GM21786 (cell line): ENCODE data around the gene PSMB7.

Experiments used
- ATAC-seq: cut with Tn5 transposase; IDR thresholded peaks from one replicate; pipeline ENCODE4 v1.9.1; 2021; ENCODE audit not compliant: unreplicated experiment

PSMB7 gene

DNA sequence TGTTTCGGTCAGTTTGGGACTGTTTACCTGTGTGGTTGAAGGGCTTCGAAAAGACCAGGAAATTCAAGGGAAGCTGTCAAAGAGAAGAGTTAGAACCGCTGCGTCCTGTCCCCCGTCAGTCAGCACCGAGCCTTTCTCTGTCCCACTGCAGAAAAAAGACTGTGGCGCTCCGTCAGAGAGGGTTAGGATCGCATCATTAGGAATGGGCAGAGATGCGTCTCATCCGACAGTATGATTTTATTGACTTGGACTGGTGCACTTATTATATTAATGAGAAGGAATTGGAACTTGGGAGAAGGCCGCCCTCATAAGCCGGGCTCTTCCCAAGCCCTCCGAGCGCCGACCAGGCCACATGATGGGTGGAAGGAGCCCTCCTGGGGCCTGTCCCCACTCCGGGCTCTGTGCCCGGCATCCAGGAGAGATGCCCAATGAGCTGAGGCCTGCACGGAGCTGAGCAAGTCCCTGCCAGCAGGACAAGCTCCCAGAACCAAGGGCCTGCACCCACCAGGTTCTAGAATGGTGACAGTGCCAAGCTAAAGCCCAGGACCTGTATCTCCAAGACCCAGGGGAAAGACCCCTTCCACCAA is 85.9 kb downstream of the PSMB7 start:
- ATAC-seq, result no peak

DNA sequence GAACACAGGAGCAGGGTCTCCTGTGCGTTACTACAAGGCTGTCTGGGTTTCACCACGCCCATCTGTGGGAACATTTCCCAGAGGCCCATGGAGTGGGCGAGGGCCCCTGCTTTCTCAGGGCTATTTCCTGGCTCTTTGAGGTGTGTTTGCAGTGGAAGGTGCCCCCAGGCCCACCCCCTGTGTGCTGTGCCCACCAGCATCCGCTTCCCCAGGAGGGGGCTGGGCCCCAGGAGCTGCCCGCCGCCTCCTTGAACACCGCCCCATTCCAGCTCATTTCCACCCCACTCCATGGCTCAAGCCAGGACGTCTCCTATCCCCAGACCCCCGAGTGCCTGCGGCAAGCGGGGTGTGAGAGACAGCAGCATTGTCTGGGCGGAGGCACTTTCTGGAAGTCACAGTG is 87.0 kb downstream of the PSMB7 start:
- no peak for ATAC-seq

DNA sequence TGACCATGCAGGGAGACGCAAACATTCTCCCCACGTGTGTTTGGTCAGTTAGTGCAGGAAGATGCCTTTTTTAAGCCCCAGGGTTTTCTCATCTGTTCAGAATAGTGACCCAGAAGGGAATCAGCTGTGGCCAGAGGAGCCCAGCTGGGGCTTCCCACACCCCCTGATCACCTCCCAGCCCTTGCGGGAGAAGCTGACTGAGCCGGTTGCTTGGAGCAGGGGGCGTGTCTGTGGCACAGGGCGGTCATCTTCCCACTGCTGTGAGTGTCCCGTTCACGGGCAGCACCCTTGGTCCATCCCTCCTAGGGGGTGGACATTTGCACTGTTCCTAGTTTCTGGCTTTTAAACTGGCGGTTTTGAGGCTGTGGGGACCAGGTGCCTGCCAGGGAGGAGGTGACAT is 87.8 kb downstream of the PSMB7 start:
- ATAC-seq, result no peak

DNA sequence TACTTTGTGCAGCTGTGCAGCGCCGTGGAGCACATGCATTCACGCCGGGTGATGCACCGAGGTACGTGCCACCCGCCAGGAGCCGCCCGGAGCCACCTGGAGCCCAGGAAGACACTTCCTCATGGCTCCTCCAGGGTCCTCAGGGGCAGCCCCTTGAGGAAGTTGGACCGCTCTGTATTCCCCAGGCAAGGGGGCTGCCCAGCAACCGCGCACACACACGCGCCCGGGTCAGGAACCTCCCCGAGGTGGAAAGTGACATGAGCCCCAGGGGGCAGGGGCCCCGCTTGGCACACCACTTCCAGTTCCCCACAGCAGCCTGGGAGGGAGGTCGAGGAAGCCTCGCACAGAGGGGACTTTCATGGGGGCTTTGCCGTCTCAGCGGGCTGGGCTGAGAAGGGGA is 88.9 kb downstream of the PSMB7 start:
- ATAC-seq, result no peak

DNA sequence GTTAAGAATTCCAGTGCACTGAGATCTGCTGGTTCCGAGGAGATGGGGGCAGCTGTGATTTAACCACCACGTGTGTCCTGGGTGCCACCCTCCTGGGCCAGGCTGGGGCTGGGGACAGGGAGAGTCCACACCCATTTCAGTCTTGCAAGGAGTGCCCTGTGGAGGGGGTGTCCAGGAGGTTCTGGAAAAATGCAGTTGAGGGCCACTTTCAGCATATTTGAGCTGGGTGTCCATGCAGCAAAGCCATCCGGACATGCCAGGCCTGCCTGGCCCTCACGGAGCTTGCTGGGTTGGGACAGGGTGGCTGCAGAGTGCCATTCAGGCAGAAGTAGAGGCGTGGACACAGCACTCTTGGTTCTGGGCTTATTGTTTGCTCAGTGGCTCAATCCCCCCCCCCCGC is 89.4 kb downstream of the PSMB7 start:
- no peak for ATAC-seq

DNA sequence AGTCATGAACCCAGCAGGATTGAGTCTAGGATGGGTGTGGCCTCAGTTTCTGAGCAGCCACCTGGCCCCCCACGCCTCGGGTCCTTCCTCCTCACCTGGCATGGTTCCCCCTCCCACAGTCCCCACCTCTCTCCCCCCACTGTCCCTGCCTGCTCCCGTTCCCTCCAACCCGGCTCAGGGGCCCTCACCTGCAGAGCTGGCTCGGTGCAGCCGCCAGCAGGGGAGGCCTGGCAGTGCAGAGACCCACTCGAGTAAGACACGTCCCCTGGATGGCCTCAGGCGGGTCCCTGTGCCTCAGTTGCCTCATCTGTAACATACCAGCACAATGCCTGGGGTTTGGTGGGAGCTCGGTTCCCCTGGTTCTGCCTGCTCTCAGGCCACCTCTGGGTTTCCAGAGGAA is 91.3 kb downstream of the PSMB7 start:
- no peak for ATAC-seq

DNA sequence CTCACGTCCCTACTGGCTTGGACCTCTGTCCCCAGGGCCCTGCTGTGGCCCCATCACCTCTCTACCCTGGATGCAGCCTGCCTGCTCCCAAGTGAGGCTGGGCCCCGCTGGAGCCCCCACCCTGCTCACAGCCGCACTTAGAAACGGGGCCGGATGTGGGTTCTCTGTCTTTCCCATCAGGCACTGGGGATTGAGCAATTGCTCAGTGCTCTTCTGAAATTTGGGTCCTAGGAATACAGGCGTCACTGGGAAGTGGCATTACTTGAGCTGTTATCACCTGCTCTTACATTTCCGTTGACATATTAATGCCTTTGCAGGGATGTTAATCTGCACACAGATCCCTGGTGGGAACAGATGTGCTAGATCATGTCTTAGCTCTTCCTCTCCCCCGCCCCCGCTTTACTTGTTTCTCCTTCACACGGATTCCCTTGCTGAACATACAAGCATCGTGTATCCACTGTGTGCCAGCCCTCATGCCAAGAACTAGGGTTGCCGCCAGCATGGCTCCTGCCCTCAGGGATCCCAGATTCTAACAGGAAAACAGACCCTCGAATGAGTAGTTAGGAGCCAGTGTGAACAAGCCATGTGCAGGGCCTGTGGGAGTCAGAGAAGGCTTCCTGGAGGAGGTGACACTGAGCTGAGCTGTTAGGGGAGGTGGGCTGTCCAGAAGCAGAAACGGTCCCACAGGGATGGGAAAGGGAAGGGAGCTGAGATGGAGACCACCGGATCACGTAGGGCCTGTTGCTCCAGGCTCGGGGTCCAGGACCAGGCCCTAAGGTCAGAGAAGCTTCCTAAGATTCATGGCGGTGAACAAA is 92.4 kb downstream of the PSMB7 start:
- no peak for ATAC-seq

DNA sequence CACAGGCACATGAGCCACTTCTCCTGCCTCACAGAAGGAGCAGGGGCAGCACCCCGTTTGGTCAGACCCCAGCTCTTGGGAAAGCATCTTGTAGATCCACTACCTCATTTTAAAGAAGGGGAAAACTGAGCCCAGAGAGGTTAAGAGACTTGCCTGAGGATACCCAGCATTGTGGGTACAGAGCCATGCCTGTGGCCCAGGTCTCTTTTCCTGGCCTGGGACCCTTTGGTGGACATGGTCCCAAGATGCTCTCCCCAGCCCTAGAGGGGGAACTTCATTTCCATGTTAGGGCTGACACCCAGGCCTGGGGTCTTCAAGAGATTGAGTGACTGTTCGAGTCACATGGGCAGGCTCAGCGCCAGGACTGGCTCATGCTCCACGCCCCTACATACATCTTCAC is 93.3 kb downstream of the PSMB7 start:
- ATAC-seq, result no peak

DNA sequence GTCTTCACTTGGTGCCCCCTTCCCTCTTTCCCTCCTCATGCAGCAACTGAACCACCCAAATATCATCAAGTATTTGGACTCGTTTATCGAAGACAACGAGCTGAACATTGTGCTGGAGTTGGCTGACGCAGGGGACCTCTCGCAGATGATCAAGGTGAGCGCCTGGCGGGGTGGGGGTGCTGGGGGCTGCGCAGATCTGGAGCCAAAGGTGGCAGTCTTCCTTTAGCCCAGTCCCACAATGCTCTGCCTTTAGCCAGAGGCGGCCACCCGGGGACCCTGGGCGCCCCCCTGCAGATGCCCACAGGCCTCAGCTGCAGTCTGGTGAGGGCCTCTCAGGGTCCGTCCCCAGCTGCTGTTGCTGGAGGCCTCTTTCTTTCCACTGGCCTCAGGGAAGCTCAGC is 93.8 kb downstream of the PSMB7 start:
- ATAC-seq, result no peak

DNA sequence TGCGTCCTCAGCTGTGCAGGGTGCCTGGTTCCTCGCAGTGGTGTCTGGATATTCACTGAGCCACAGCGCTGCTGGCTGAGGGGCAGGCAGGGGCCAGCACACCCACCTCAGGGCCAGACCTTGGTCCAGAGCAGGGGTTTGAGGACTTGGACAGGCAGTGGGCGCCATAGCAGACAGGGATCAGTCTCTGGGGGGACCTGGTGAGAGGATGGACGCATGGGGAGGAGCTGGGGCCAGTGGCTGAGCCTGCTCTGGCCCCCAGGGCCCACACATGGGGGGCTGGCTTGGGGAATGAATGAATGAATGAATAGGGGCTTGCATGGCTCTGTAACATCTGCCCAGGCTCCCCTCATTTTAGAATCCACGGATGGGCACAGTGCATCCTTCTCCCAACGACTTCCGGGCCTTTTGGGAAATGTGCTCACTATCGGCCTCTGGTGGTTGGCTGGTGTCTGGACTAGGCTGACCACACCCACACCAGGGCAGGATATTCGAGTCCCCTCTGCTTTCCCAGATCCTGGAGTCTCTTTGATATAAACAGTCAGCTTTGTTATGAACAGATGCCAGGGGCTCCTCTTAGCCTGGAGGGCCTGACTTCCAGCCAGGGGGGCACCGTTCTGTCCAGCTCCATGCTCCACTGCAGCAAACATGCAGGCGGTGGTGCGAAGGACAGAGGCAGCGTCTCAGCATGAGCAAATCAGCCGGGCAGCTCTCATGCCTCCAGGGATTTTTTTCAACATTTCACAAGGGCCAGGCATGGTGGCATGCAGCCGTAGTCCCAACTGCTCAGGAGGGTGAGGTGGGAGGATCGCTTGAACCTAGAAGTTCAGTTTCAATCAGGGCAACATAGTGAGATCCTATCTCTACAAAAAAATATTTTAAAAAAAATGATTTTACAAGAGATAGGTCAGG is 94.9 kb downstream of the PSMB7 start:
- ATAC-seq, result no peak

DNA sequence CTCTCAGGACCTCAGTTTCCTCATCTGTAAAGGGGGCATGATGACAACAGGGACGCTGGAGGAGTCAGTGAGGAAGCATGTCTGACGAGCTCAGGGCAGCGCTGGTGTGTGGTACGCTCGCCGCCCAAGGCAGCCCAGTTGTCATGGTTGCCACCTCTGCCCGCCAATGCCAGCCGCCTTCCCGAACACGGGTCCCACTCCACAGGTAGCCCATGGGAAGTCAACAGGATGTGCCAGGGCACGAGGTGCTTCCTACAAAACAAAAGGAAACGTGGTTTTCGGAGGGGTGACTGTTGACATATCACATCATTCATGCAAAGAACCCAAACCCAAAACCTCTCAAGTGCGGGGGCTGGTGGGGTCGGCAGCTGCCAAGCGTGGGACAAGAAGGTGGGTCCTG is 99.4 kb downstream of the PSMB7 start:
- no peak for ATAC-seq

DNA sequence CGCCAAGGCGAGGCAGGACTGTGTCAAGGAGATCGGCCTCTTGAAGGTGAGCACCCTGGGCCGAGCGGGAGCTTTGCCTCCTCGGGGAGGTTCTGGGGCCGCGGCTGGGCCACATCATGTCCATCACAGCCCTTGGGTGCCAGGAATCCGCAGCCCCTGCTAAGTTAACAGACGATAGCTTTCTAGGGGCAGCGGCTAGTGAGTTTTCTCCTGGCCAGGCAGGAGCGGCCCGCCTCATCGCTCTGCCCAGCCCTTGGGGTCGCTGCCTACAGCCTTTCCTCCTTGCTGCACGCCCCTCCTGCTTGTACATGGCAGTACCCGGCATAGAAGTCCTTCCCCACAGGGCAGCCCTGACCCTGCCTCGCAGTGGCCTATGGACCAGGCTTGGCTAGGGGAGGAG is 101.3 kb downstream of the PSMB7 start:
- no peak for ATAC-seq

DNA sequence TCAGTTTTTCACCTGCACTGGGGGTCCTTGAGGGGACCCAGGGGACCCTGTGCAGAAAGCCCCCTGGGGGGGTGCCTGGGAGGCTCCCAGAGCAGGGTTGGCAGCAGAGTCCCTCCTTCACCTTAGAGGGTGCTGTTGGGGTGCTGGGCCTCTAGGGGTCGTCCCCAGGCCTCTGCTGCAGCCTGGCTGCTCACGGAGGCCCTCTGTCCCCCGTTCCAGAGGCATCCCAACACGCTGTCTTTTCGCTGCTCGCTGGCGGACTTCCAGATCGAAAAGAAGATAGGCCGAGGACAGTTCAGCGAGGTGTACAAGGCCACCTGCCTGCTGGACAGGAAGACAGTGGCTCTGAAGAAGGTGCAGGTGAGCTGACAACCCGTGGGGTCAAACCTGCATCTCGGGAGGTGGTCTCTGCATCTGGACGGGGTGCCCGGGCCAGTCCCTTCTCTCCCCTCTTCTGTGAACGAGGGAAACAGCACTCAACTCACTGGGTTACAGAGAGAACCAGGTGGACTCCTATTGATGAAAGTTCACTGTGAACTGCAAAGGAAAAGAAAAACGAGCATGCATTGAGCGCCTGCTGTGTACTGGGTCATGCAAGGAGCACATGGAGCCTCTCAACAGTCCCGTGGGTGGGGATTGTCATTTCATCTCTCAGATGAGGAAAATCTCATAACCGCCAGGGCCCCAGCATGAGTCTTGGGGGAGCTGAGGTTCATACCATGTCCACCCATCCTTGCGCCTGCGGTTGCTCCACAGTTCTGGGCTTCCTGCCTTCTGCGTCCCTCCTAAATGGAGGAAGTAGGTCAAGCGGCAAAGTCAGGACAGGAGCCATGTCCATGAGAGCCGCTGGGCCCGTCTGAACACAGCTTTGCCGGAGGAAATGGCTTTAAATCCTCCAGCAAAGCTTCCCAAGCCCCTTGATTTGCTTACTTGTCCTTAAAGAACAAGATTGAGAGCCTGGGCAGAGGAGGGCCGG is 102.7 kb downstream of the PSMB7 start:
- ATAC-seq, result no peak

DNA sequence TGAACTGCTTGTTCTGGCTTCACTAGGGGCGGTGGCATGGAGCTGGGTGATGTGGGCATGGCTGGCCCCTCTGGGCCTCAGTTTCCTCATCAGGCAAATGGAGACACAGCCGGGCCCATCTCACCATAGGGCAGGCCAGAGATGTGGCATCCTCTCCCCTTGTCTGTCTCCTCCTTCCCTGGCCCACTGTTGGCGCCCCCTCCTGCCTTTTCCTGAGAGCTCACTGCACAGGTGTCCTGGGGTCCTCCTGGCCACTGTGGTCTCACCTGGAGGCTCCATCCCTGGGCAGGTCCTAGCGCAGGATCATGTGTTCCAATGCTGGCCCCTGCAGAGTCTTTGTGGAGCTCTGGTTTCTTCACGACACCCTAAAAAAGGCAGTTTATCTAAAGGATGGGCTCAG is 104.0 kb downstream of the PSMB7 start:
- ATAC-seq, result no peak

DNA sequence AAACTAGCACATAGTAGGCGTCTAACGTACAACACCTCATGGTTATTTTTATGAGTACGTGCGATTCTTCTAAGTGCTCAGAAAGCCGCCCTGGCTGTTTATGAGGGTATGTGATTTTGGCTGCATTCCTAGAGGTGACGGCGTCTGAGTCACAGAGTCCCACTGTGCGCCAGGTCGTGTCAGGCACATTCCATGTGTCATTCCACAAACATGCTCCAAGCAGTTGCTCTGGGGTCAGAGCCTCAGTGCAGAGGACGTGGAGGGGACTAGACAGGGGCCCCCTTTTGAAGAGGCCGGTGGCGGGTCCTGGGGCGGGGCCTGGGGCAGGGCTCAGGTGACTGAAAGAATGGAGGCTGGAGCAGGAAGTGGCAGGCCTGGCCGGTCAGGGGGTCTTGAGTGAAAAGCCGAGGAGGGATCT is 105.6 kb downstream of the PSMB7 start:
- ATAC-seq, result no peak

DNA sequence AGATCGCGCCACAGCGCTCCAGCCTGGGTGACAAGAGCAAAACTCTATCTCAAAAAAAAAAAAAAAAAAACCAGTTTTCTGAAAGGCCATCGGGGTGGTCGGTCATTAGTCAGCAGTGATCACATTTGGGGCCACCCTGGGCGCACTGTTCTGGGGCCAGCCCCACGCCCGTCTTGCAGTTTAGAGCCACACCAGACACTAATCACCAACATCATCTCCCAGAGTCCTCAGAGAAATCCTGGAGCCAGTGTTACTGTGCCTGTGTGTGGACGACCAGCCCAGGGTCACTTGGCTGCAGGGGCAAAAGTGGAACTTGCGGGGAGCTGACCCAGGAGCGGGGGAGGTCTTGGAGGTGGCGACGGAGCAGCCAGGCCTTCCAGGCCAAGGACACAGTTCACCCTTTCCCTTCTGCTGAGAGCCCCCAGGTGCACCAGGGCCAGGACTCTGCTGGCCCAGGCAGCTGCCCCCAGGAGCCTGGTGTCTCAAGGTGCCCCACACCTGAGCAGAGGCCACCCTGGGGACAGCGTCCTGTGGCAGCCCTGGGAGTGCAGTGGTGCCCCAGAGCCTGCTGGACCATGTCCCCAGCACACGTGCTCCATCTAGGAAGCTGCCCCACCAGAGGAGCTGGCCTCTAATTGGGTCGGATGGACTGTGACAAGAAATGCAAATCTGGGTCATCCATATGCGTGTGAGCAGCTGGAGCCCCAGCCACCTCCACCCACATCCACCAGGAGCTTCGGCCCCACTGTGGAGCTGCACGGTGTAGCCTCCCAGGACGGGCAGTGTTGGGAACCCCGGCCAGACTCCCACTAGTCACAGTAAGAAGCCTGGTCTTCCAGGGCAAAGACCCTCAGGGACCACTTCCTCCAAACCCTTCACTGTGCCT is 106.4 kb downstream of the PSMB7 start:
- ATAC-seq, result no peak

DNA sequence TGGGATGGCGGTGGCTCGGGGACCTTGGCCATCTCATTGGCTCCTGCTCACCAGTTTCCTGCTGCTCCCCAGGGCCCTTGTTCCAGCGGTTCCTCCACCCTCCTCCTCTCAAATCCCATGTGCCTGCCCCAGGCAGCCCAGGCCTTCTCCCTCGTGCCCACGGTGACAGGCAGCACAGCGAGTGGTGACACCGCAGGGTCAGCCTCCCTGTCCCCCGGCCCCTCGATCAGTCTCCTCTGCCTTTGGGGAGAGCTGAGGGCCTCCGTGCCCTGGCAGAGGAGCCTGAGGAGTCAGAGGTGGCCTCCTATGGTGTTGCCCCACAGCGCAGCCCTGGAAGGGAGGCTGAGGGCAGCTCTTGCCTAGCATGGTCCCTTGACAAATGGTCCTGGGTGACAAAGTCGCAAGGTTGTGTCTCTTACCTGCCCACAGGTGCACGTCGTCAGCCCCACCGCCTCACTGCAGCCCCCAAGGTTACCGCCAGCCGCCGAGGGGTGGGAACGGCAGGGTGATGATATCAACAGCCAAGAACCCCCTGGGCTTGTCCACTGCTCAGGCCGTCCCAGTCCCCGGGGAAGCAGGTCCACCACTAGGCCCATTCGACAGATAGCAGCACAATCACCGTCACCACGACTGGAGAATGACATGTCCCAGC is 107.7 kb downstream of the PSMB7 start:
- ATAC-seq, result no peak

DNA sequence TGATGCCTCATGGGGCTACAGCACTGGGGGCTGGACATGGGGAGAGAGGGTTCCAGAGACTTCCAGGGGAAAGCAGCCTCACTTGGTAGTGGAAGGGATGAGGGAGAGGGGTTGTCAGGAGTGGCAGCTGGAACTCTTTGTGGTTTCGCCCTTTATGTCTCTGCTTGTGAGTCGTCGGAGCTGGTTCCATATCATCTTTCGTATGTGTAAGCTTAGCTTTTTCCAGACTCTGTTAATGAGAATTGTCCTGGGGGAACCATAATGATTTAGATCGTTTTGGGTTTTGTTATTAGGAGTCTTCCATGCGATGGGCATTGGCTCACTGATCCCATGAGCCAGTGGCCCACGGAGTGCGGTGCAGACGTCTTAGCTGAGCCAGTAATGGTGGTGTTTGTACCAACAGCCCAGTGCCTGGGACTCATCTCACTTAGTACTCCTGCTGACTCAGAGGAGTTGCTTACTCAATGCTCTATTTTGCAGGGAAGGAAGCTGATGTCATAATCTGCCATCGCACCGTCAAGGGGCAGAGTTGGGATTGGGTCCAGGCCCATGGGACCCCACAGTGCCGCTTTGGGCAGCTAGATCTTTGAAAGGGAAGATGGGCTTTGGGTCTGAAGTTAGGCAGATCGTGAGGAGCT is 109.0 kb downstream of the PSMB7 start:
- no peak for ATAC-seq

DNA sequence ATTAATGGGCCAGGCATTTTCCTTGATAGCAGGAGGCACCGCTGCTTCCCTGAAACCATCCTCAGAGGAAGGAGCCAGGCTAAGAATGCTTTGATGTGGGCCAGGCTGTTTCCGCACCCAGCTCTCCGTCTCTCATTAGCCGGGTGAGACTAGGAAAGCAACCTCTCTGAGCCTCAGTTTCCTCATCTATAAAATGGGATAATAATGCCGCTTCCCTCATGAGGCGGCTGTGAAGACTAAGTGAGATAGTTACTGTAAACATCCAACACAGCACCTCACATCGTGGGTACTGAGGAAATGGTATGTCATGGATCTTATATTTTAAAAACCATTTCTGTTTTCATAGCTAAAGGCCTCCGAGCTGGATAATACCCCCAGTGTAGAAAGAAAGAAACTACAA is 111.0 kb downstream of the PSMB7 start:
- ATAC-seq, result no peak
